Fibroblast of villous mesenchyme (primary cell): ENCODE measurements around the gene PSME1. TPM values are rescaled to one million over a fixed set of nuclear protein-coding genes. Genes with fewer than 3 reads are reported as not detected.

ENCODE experiments used
- DNase-seq: peaks from one replicate; pipeline ENCODE4 v3.0.0-alpha.2; 2010; ENCODE audit warnings: low read depth
- H3K4me3 ChIP-seq: 2 replicates; pipeline ENCODE4 v1.5.1; 2011; ENCODE audit warnings: low read depth, mild to moderate bottlenecking, low read length
- CTCF ChIP-seq: IDR thresholded peaks from 2 replicates; pipeline ENCODE4 v1.5.1; 2012; ENCODE audit warnings: low read depth, mild to moderate bottlenecking, low read length; ENCODE audit not compliant: insufficient read depth
- total RNA-seq: library from RNA; depleted of rRNA; stranded (reverse); fragments of >200 nt; gene quantifications from 2 replicates; pipeline ENCODE4 v1.2.3, GENCODE V29; 2012

PSME1 gene
- total RNA-seq, 1 donor, result 147 TPM

GRCh38 chr14:24172871-24173281 is 36.9 kb downstream of the PSME1 start:
- no peak for TF ChIP-seq CTCF
- no peak overlapping the region for H3K4me3 ChIP-seq
- no peak for DNase-seq

- DNase-seq, result no peak
- no peak for TF ChIP-seq CTCF
- H3K4me3 ChIP-seq, result no peak overlapping the region
Observed at GRCh38 chr14:24176599-24176998, 40.6 kb downstream of the PSME1 start.

- DNase-seq, result no peak
- TF ChIP-seq CTCF, result no peak
- H3K4me3 ChIP-seq, result no peak overlapping the region
Observed at GRCh38 chr14:24177041-24177825, 41.2 kb downstream of the PSME1 start.

GRCh38 chr14:24177891-24178290 is 41.9 kb downstream of the PSME1 start:
- TF ChIP-seq CTCF, result no peak
- DNase-seq, result no peak
- no peak overlapping the region for H3K4me3 ChIP-seq

DNA sequence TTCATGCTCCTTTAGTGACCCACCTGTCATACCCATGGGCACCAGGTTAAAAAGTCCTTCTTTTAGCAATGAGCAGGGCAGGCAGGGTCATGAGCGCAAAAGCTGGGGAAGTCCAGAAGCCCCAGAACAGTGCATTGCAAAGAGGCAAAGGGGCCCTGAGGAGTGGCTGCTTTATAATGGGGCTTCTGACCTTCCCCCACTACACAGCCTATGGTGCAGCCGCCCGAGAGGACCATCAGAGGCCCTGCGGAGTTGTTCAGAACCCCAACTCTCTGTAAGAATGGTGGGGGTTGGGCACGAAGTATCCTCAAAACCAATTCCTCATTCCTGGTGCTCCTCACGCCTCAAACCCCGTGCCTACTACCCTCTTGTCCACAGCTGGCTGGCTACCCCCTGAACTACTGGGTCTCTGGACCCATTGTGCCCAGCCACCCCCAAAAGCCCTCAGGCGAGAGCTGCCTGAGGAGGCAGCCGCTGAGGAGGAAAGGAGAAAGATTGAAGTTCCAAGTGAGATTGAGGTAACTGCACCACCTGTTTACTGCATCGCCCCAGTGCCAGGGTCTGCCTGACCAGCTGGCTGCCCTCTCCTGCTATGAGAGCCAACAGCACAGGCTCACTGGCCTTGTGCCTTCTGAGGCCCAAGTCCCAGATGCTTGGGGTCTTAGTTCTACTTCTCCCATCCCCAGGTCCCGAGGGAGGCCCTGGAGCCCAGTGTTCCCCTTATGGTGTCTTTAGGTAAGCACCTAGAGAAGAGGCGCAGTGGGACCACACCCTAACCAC is 42.6 kb downstream of the PSME1 start:
- no peak overlapping the region for H3K4me3 ChIP-seq
- DNase-seq, result no peak
- TF ChIP-seq CTCF, result no peak

GRCh38 chr14:24179294-24179960 is 43.4 kb downstream of the PSME1 start:
- no peak for DNase-seq
- TF ChIP-seq CTCF, result no peak

More at GRCh38 chr14:24179294-24179960, 43.4 kb downstream of the PSME1 start:
- H3K4me3 ChIP-seq, result no peak overlapping the region
